SK-N-SH treated with all-trans-retinoic acid at 6 μM for 48 hours (cell line): ENCODE results near the gene CTNS.

Source experiments
- ATAC-seq: fragments of 200-7000 bp; cut with Tn5 transposase; 3 replicates; pipeline ENCODE4 v1.9.1; 2020; ENCODE audit warnings: mild to moderate bottlenecking, moderate library complexity
- ARNTL ChIP-seq: fragments of 450-650 bp; formaldehyde crosslinking; IDR thresholded peaks from 2 replicates; pipeline ENCODE4 v1.5.0; 2020; ENCODE audit warnings: low read depth, mild to moderate bottlenecking, moderate library complexity, borderline replicate concordance
- CSDC2 ChIP-seq: fragments of 250-450 bp; sonication (Bioruptor Pico); IDR thresholded peaks from 2 replicates; pipeline ENCODE4 v1.5.0; 2020; ENCODE audit warnings: mild to moderate bottlenecking, moderate library complexity
- ESRRG ChIP-seq: fragments of 250-450 bp; sonication (Bioruptor Pico); IDR thresholded peaks from 2 replicates; pipeline ENCODE4 v1.6.1; 2021; ENCODE audit warnings: mild to moderate bottlenecking
- ISL1 ChIP-seq: fragments of 250-450 bp; sonication (Bioruptor Pico); IDR thresholded peaks from 2 replicates; pipeline ENCODE4 v2.1.2; 2022; ENCODE audit warnings: mild to moderate bottlenecking, moderate library complexity
- PPARA ChIP-seq: fragments of 250-450 bp; sonication (Bioruptor Pico); IDR thresholded peaks from 2 replicates; pipeline ENCODE4 v1.5.0; 2020; ENCODE audit warnings: mild to moderate bottlenecking, borderline replicate concordance
- RARB ChIP-seq: fragments of 250-450 bp; sonication (Bioruptor Pico); IDR thresholded peaks from 2 replicates; pipeline ENCODE4 v1.8.0; 2021; ENCODE audit warnings: mild to moderate bottlenecking, moderate library complexity
- SNAI2 ChIP-seq: fragments of 250-450 bp; sonication (Bioruptor Pico); IDR thresholded peaks from 2 replicates; pipeline ENCODE4 v1.5.0; 2020; ENCODE audit warnings: mild to moderate bottlenecking, moderate library complexity
- TCF4 ChIP-seq: fragments of 250-450 bp; sonication (Bioruptor Pico); IDR thresholded peaks from 2 replicates; pipeline ENCODE4 v1.8.0; 2021; ENCODE audit warnings: mild to moderate bottlenecking, moderate library complexity, borderline replicate concordance
- TOX ChIP-seq: fragments of 250-450 bp; sonication (Bioruptor Pico); IDR thresholded peaks from 2 replicates; pipeline ENCODE4 v1.8.0; 2021; ENCODE audit warnings: mild to moderate bottlenecking, moderate library complexity, borderline replicate concordance
- ZC3H10 ChIP-seq: fragments of 250-450 bp; sonication (Bioruptor Pico); IDR thresholded peaks from 2 replicates; pipeline ENCODE4 v1.5.1; 2021; ENCODE audit warnings: mild to moderate bottlenecking, moderate library complexity
- ZFP3 ChIP-seq: fragments of 250-450 bp; sonication (Bioruptor Pico); IDR thresholded peaks from 2 replicates; pipeline ENCODE4 v1.5.0; 2020; ENCODE audit warnings: mild to moderate bottlenecking, moderate library complexity
- ZNF565 ChIP-seq: fragments of 450-650 bp; formaldehyde crosslinking; conservative IDR thresholded peaks from 2 replicates; pipeline ENCODE4 v1.5.0; 2020; ENCODE audit warnings: low read depth, mild to moderate bottlenecking, moderate library complexity
- ZNF70 ChIP-seq: fragments of 450-650 bp; formaldehyde crosslinking; IDR thresholded peaks from 2 replicates; pipeline ENCODE4 v1.5.0; 2020; ENCODE audit warnings: mild to moderate bottlenecking, moderate library complexity
- ZNF8 ChIP-seq: fragments of 450-650 bp; formaldehyde crosslinking; IDR thresholded peaks from 2 replicates; pipeline ENCODE4 v1.5.0; 2020; ENCODE audit warnings: mild to moderate bottlenecking, moderate library complexity
- TF ChIP-seq, protein P1 (sequence below): fragments of 250-450 bp; sonication (Bioruptor Pico); IDR thresholded peaks from 2 replicates; pipeline ENCODE4 v1.5.1; 2021; ENCODE audit warnings: mild to moderate bottlenecking, moderate library complexity
- TF ChIP-seq, protein P2 (sequence below): fragments of 250-450 bp; sonication (Bioruptor Pico); IDR thresholded peaks from 2 replicates; pipeline ENCODE4 v1.5.0; 2020; ENCODE audit warnings: mild to moderate bottlenecking, moderate library complexity
- TF ChIP-seq, protein P3 (sequence below): fragments of 250-450 bp; sonication (Bioruptor Pico); IDR thresholded peaks from 2 replicates; pipeline ENCODE4 v1.8.0; 2021; ENCODE audit warnings: low read depth, mild to moderate bottlenecking, moderate library complexity, borderline replicate concordance
- TF ChIP-seq, protein P4 (sequence below): fragments of 250-450 bp; sonication (Bioruptor Pico); IDR thresholded peaks from 2 replicates; pipeline ENCODE4 v1.5.1; 2020; ENCODE audit warnings: low read depth, mild to moderate bottlenecking, moderate library complexity
- TF ChIP-seq, protein P5 (sequence below): fragments of 250-450 bp; sonication (Bioruptor Pico); IDR thresholded peaks from 2 replicates; pipeline ENCODE4 v1.8.0; 2020; ENCODE audit warnings: mild to moderate bottlenecking, moderate library complexity, borderline replicate concordance

The CTNS gene

DNA sequence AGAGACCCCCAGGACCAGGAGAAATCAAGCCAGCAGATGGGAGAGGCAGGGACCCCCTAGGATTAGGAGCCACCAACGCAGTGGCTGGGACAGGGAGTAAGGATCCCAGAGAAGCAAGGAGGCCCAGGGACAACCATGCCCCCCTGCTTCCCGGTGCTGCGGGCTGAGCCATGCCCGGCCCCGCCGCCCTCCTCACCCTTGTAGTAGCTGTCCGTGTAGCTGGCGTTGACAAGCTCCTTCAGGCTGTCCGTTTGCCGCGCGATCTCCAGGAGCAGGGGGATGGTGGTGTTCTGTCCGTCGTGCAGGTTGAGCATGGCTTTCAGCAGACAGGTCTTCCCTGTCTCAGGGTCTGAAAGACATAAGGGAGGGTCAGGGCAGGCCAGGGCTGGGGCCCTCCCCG lies 45.8 kb upstream of the CTNS start:
- no peak for TF ChIP-seq ARNTL (CRISPR knock-in tag)
- no peak for TF ChIP-seq TOX (CRISPR knock-in tag)
- no peak for TF ChIP-seq RARB (CRISPR knock-in tag)
- no peak for TF ChIP-seq PPARA (CRISPR knock-in tag)
- TF ChIP-seq, protein P1, sequence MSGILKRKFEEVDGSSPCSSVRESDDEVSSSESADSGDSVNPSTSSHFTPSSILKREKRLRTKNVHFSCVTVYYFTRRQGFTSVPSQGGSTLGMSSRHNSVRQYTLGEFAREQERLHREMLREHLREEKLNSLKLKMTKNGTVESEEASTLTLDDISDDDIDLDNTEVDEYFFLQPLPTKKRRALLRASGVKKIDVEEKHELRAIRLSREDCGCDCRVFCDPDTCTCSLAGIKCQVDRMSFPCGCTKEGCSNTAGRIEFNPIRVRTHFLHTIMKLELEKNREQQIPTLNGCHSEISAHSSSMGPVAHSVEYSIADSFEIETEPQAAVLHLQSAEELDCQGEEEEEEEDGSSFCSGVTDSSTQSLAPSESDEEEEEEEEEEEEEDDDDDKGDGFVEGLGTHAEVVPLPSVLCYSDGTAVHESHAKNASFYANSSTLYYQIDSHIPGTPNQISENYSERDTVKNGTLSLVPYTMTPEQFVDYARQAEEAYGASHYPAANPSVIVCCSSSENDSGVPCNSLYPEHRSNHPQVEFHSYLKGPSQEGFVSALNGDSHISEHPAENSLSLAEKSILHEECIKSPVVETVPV (CRISPR knock-in tag) = no peak
- TF ChIP-seq ESRRG (CRISPR knock-in tag) = no peak
- TF ChIP-seq, protein P2, sequence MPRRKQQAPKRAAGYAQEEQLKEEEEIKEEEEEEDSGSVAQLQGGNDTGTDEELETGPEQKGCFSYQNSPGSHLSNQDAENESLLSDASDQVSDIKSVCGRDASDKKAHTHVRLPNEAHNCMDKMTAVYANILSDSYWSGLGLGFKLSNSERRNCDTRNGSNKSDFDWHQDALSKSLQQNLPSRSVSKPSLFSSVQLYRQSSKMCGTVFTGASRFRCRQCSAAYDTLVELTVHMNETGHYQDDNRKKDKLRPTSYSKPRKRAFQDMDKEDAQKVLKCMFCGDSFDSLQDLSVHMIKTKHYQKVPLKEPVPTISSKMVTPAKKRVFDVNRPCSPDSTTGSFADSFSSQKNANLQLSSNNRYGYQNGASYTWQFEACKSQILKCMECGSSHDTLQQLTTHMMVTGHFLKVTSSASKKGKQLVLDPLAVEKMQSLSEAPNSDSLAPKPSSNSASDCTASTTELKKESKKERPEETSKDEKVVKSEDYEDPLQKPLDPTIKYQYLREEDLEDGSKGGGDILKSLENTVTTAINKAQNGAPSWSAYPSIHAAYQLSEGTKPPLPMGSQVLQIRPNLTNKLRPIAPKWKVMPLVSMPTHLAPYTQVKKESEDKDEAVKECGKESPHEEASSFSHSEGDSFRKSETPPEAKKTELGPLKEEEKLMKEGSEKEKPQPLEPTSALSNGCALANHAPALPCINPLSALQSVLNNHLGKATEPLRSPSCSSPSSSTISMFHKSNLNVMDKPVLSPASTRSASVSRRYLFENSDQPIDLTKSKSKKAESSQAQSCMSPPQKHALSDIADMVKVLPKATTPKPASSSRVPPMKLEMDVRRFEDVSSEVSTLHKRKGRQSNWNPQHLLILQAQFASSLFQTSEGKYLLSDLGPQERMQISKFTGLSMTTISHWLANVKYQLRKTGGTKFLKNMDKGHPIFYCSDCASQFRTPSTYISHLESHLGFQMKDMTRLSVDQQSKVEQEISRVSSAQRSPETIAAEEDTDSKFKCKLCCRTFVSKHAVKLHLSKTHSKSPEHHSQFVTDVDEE = no peak
- TF ChIP-seq, protein P3, sequence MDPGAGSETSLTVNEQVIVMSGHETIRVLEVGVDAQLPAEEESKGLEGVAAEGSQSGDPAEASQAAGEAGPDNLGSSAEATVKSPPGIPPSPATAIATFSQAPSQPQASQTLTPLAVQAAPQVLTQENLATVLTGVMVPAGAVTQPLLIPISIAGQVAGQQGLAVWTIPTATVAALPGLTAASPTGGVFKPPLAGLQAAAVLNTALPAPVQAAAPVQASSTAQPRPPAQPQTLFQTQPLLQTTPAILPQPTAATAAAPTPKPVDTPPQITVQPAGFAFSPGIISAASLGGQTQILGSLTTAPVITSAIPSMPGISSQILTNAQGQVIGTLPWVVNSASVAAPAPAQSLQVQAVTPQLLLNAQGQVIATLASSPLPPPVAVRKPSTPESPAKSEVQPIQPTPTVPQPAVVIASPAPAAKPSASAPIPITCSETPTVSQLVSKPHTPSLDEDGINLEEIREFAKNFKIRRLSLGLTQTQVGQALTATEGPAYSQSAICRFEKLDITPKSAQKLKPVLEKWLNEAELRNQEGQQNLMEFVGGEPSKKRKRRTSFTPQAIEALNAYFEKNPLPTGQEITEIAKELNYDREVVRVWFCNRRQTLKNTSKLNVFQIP = no peak
- no peak for TF ChIP-seq ZNF565 (CRISPR knock-in tag)
- TF ChIP-seq, all 23 proteins: peak for 0
- no peak for ATAC-seq

DNA sequence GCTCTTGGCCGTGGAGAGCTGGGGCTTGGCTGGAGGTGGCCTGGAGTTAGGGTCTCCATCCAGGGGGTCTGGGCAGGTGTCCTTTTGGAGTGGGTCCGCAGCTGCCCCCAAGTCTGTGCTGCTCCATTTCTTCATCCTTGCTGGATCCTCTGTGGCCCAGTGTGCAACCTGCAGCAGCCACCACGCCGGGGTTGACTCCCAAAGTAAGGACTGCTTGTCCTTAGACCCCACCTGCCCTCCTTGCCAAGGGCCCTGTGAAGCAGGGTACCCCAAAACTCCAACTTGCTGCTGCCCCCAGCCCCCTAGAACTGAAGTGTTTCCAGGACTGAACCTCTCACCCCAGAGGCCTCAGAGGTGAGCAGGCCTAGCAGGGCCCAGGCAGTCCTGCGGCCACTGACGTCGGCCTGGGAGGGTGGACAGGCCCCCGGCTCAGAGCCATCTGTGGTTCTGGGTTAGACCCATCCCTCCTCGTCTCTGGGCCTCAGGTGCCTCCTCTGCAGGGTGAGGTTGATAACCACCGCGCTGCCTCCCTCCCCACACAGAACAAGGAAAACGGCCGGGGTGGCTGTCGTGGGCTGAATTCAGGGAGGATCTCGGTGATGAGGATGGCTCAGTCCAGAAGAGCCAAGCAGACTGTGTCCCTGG lies 44.2 kb upstream of the CTNS start:
- ATAC-seq = no peak
- no peak for TF ChIP-seq CSDC2 (CRISPR knock-in tag)
- TF ChIP-seq TCF4 (CRISPR knock-in tag) = no peak
- no peak for TF ChIP-seq ZNF8 (CRISPR knock-in tag)
- TF ChIP-seq PPARA (CRISPR knock-in tag) = no peak
- TF ChIP-seq, protein P1 (CRISPR knock-in tag) = no peak
- TF ChIP-seq SNAI2 (CRISPR knock-in tag) = no peak
- no peak for TF ChIP-seq TOX (CRISPR knock-in tag)
- no peak for TF ChIP-seq ZC3H10 (CRISPR knock-in tag)
- TF ChIP-seq, protein P4, sequence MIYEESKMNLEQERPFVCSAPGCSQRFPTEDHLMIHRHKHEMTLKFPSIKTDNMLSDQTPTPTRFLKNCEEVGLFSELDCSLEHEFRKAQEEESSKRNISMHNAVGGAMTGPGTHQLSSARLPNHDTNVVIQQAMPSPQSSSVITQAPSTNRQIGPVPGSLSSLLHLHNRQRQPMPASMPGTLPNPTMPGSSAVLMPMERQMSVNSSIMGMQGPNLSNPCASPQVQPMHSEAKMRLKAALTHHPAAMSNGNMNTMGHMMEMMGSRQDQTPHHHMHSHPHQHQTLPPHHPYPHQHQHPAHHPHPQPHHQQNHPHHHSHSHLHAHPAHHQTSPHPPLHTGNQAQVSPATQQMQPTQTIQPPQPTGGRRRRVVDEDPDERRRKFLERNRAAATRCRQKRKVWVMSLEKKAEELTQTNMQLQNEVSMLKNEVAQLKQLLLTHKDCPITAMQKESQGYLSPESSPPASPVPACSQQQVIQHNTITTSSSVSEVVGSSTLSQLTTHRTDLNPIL (CRISPR knock-in tag) = no peak
- TF ChIP-seq ZFP3 (CRISPR knock-in tag) = no peak
- TF ChIP-seq, all 23 proteins: peak for 0

DNA sequence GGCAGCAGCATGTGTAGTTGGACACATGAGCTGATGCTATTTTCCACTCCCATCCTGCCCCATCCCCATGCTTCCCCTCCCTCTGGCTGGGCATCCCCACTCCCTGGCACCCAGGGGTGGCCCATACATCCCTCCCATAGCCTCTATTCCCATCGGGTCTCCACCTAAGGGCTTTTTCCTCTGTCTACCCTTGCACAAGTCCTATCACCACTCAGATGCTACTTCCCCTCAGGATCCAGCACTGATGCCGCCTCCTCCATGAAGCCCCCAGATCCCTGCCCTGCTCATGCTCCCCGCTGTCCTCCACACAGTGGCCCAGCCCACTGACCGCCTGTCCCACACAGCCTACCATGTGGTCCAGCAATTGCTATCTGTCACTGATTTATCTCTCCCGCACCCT lies 43.2 kb upstream of the CTNS start:
- TF ChIP-seq TCF4 (CRISPR knock-in tag) = no peak
- TF ChIP-seq ZNF70 (CRISPR knock-in tag) = no peak
- TF ChIP-seq ISL1 (CRISPR knock-in tag) = no peak
- TF ChIP-seq, protein P5, sequence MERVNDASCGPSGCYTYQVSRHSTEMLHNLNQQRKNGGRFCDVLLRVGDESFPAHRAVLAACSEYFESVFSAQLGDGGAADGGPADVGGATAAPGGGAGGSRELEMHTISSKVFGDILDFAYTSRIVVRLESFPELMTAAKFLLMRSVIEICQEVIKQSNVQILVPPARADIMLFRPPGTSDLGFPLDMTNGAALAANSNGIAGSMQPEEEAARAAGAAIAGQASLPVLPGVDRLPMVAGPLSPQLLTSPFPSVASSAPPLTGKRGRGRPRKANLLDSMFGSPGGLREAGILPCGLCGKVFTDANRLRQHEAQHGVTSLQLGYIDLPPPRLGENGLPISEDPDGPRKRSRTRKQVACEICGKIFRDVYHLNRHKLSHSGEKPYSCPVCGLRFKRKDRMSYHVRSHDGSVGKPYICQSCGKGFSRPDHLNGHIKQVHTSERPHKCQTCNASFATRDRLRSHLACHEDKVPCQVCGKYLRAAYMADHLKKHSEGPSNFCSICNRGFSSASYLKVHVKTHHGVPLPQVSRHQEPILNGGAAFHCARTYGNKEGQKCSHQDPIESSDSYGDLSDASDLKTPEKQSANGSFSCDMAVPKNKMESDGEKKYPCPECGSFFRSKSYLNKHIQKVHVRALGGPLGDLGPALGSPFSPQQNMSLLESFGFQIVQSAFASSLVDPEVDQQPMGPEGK (CRISPR knock-in tag) = no peak
- TF ChIP-seq CSDC2 (CRISPR knock-in tag) = no peak
- TF ChIP-seq SNAI2 (CRISPR knock-in tag) = no peak
- no peak for ATAC-seq
